GM19035 (cell line): Measurements from ENCODE around the gene HLA-DRA.

Experiments
- ATAC-seq: cut with Tn5 transposase; IDR thresholded peaks from one replicate; pipeline ENCODE4 v1.9.1; 2021; ENCODE audit not compliant: unreplicated experiment

HLA-DRA gene

DNA sequence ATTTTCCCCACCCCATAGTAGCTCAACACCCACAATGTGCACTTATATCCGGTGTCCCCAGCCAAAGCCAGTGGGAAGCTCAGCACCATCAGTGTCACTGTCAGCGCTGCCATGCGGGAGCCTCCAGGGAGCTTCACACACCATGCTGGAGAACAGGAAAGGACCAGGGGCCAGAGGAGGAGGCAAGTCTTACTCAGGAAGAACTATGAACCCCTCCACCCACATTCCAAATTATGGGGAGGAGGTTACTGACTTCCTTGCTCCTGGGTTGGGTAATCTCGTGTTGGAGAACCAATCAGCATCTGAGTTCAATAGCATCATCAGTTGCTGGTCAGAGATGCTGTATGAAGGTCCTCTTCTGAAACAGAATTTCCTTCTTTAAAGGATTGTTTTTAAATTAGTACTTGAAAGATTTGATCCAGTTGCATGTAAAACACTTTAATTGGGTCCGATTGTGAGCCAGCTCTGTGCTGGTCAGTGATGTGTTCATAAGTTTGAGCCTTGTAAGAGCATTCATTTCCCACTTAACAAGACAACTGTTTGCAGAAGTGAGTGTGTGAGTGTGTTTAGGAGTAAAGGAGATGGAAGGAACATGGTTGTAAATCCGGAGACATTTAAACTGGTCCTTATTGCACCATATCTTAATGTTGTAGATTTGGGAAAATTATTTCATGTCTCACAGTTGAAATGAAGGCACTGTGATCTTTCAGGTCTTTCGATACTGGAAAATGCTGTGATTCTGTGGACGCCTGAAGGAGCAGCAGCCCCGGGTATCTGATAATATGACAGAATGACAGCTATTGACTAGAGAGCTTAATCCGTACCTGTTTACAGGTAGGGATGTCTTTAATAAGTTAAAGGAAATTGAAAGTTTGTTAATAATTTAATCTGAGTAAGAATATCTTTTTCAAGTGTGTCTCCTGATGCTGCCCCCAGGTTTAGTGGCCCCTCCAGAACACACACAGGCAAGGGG is 34.0 kb downstream of the HLA-DRA start:
- ATAC-seq: peak; percentile 96

DNA sequence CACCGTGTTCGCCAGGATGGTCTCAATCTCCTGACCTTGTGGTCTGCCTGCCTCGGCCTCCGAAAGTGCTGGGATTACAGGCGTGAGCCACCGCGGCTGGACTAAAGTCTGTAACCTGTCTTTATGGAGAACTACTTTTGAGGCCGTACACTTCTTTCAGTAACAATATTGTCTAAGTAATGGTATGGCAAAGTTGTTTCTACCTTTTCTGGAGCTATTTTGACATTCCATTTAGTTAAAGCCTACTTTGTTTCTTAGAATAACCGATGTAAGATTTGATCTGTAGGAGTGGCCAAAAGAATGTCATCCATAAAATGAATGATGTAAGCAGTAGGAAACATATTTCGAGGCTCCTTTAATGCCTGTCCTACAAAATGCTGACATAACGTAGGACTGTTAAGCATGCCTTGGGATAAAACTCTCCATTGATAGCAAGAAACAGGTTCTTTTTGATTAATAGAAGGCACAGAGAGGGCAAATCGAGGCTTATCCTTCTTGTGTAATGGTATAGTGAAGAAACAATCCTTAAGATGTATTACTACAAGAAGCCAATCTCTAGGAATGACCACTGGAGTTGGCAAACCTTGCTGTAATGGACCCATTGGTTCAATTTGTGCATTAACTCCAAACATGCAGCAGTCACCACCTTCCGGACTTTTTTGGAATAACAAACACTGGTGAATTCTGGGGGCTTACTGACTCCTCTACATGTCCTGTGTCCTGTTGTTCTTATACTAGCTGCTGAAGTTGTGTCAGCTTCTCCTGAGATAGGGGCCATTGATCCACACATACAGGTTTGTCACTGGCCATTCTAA is 35.9 kb downstream of the HLA-DRA start:
- no peak for ATAC-seq

DNA sequence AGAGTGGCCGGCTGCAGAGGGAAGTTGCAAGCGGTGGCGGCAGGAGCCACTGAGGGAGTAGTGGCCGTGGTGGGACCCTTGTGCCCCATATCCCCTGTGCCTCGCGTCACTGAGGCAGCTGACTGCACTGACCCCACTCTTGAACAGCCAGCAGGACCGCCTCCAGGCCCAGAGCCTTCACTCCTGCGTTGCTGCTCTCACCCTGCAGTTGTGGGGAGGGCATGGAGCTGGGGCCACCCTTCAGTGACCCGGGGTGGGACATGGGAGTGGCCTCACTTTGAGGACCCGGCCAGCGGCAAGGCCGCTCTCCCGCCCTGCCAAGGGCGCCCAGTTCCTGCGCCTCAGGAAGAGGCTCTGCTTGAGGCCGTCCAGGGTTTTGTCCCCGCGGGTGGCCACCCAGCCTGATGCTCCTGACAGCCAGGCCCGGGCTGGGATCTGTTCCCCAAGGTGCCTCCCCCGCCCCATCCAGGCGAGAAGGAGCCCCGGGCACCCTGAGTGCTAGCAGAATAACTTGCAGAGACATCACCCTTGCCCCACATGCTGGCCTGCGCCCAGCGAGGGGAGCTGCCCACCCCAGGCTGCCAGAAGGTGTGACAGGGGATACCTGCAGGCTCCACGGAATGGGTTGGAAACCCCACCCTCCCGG is 44.4 kb downstream of the HLA-DRA start:
- ATAC-seq: no peak

DNA sequence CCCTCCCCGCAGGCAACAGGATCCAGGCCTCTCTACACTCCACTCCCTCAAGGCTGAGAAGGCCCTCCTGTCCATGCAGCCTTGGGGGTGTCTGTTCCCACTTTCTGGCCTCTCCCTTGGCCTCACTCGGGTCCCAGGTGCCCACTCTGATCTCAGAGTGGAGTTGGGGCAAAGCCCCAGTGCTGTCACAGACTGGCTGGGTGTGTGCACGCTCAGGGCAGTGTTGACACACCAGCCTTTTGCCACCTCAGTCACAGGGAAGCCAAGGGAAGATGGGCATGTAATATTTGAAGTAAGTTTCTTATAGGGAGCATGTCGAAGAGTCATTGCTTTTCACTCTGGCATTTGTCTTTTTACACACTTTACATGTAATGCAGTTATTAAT is 44.9 kb downstream of the HLA-DRA start:
- no peak for ATAC-seq

DNA sequence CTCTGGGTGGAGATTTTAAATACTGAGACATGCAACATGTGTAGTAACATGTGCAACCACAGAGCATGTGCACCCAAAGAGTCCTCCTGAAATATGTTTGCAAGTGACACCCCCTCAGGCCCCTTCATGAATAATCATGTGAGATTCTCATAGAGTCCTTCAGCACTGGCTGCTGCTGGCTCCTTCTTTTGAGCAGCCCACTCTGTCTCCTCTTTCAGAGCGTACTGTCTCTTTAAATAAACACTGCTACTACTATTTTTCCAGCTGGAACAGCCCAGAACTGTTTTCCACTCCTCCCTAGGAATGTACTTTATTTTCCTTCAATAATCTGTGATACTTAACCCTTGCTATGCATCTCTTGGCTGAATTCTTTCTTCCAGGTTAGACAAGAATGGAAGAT is 48.4 kb downstream of the HLA-DRA start:
- no peak for ATAC-seq

DNA sequence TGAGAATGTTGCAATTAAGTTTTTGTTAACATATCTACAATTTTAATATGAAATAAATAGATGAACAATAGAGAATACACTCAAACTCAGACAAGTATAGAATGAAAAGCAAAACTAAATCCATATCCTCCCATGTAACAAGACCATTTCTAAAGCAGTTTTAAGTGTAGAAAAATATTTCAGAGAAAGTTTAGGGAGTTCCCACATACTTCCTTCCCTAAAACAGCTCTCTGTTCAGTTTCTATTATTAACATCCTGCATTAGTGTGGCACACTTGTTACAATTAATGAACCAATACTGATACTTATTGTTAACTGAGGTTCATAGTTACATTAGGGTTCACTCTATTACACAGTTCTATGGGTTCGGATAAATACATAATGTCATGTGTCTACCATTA is 52.0 kb downstream of the HLA-DRA start:
- no peak for ATAC-seq

DNA sequence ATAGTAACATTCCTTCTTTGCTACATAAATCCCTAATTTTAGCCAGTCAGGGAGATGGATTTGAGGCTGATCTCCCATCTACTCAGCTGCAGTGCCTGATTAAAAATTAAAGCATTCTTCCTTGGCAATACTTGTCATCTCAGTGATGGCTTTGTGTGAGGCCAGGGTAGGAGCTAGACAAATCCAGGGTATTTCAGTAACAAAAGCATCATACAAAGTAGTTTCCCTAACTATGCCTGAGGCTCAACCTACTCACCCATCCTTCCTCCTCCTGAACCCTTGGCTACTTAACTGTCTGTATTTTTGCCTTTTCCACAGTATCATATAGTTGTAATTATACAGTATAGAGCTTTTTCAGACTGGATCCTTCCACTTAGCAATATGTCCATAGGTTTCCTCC is 52.7 kb downstream of the HLA-DRA start:
- no peak for ATAC-seq
